ENCODE measurements around the gene NUB1.

Gene NUB1

GRCh38 chr7:151392002-151392401 is 50.4 kb downstream of the NUB1 start:
- FAIRE-seq = no peak

DNA sequence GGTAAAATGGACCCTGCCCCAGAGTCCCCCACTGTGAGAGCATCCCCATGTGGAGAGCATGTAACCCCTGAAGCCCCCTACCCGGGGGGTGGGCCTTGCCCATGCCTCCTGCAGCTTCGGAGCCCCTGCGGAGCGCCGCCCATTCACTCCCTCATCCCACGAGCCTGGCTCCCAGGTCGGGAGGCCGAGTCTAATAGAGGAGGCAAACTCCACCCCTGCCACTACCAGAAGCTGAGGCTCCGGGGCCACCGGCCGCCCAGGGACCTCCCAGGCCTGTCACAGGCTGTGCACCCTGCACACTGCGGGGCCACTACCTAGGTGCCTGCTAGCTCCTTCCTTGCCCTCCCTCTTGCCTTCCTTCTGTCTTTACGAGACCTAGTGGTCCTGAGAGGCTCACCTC is 50.8 kb downstream of the NUB1 start:
- FAIRE-seq = no peak

DNA sequence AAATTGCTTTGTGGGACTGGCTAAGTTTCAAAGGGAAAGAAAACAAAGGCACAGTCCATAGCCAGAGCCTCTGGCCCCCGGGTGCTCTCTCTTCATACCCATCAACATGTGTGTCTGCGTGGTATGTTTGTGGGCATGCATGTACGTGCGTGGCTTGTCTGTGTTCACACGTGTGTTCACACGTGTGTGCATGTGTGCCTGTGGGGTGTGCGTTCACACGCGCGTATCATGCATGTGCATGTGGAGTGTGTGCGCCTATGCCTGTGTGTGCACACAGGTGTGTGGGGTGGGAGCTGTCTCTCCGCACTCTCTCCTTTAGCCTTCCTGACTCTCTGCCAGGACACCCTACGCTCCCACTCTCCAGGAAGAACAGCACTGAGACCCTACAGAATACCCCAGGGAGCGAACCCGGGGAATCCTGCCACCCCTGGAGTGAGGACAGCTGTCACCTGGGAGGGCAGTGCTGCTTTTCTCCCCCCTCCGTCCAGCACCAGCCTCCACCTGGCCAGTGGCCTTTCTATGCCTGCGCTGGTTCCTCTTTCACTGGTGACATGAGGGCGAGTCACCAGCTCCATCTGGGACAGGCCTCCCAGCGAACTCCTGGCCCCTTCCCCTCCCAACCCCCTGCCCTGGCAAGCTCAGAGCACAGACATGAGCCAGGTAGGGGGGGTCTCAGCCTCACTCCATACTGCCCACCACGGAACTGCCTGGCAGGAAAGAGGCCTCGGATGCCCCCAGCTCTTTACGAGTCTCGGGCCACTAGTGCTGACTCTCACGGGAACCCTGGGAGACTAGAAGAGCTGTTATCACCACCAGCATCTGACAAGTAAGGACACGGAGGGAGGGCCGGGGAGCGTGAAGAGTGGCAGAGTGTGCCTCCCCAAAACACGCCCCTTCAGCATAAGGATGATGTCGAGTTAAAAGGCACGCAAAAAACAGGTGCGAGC is 51.7 kb downstream of the NUB1 start:
- FAIRE-seq = no peak

DNA sequence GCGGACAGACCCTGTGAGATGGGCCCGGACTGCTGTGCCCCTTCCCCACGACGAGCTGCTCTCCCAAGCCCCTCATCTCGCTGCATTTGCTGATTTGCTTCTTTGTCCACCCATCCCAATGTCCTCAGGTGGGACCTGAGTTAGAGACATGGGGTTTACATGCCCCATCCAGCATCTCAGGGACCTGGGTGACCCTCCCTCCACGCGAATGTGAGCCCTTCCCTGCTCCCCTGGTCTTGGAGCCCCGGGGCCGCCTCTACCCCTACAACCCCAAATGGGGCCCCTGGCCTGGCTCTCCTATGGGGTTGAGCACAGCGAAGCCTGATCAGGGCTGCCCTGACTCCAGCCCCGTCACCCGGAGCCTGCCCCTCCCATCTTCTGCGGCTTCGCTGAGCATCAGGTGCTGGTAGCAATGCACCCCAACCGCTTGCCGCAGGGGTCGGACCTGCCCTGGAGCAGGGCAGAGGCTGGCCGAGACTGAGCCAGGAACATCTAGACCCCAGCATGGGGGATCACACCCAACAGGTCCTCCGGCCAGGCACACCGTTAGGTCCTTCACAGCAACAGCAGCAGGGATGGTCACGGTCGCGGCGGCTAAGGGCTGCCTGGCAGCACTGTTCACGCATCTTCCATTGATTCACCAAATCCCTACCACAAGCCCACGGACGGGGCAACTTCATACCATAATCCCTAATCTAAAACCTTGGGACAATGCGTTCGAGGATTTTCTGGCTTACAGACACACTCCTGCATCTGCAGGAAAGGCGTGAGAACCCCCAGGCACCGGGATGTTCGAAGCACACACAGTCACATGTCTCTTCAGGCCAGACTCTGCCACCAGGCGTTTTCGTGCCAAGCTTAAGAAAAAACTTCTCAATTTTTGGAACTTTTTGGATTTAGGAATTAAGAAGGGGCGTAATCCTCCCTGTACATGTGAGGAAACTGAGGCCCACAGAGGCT is 52.7 kb downstream of the NUB1 start:
- FAIRE-seq = no peak

DNA sequence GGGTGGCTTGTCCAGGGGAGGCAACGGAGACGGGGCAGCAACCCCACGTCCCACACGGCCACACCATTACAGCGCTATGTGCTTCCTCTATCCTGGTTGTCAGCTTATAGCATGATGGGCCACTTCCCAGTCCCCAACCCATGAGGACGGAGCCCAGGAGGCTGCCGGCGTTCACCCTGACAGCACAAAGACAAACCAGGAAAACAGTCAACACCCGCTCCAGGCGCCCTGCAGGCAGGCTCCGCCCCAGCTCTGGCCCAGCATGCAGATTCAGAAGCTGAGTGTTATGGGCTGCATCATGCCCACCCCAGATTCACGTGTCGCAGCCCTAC is 53.4 kb downstream of the NUB1 start:
- FAIRE-seq = no peak

DNA sequence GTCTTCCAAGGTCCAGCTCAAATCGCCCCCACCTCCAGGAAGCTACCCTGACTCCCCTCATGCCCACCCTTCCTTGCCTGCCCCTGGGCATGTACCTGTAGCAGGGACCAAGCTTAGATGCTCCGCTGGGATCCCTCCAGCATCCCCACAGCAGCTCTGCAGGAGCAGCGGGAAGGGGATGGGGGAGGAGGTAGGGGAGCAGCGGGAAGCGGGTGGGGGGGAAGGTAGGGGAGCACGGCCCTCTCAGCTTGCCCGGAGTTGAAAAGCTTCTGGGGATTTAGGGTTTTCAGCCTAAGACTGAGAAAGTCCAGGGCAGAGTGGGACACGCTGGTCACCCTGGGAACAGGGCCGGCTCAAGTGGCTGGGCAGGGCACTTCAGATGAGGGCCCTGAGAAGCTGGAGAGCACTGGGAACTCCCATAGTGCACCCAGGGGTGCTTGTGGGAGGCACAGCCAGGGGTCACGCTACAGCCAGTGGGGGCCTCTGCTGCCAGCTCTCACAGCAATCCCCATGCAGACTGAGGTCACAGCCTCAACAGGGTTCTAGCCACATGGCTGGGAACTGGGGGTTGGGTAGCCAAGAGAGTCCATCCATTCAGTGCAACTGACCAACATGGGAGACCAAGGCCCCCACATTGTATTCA is 54.8 kb downstream of the NUB1 start:
- FAIRE-seq = no peak

- no peak for FAIRE-seq
Observed at GRCh38 chr7:151397026-151397425, 55.4 kb downstream of the NUB1 start.

DNA sequence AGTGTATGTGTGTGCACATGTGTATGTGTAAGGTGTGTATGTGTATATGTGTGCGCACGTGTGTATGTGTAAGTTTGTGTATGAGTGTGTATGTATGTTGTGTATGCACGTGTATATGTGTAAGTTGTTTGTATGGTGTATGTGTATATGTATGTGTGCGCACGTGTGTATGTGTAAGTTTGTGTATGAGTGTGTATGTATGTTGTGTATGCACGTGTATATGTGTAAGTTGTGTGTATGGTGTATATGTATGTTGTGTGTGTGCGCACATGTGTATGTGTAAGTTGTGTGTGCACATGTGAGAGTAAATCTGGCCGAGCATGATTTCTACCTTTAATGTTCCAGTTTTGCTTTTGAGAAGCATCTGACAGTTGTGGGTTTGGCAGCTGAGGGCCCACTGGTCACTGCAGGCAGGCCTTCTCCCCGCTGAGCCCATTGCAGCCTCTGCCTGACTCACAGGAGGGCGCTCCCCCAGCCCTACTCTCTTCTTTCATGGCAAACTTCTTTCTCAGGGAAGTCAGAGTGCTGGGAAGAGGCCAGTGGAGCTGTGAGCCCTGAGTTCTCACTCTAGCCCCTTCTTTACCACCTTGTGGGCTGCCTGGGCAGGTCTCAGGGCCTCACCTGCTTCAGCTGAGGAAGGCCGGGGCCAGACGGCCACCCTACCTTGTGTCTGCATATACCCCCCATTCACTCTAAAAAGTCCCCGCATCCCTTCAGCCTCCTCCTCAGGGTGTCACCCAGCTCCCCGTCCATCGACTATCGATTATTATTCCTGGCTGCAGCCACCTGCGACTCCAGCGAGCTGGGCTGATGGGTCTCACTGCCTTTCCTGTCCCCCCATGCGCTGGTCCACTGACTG is 57.1 kb downstream of the NUB1 start:
- FAIRE-seq = no peak

GRCh38 chr7:151399305-151399601 is 57.6 kb downstream of the NUB1 start:
- FAIRE-seq = no peak

GRCh38 chr7:151399906-151400305 is 58.3 kb downstream of the NUB1 start:
- FAIRE-seq = no peak

DNA sequence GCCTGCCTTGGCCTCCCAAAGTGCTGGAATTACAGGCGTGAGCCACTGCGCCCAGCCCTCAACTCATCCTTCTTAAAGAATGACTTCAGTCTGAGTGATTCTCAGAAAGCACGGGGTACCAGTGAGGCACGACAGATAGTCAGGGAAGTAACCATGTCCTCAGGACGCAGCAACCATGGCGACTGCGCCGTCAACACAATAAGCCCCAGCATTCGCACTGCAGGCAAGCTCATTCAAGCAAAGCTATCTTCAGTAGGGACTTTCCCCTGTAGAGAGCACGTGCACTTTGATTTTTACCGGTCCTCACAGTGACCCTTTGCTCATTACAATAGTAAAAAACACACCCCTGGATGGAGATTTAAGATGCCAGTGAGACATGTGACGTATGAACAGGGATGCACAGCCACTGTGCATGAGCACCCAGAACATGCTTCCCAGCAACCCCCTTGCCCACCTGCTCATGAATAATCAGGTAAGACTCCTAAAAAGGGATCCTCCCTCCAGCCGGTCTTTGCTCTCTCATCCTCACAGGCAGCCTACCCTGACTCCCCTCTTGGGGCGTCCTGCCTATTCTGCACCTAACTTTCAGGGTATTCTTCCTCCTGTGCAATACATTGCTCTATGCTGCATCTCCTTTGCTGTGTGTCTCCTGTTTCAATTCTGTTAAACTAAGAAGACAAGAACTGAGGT is 59.2 kb downstream of the NUB1 start:
- no peak for FAIRE-seq

DNA sequence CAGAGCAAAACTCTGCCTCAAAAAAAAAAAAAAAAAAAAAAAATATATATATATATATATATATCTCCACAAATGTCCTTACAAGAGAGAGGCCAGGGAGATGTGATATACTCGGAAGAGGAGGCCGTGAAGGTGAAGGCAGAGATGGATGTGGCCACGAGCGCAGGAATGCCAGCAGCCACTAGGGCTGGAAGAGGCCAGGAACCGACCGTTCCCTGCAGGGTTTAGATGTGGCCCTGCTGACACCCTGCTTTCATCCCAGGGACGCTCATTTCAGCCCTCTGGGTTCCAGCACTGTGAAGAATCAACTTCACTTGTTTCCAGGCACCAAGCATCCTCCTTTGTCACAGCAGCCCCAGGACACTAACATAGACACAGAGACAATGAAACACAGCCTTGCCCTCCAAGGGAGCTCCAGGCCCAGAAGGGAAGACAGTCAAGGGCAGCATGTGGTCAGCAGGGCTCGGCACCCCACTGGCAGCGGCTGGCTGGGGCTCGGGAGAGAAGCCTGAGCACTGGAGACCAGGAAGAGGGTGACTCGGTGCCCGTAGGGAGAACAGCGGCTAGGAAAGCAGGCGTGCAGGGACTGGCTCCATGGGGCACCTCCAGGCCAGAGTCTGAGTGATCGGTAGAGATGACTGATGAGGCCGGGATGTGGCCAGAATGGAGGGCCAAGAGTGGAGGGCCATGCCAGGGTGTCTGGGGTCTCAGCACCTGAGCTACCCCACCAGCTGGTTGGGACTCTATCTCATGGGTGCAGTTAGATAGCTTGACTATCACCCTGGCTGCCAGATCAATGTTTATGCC is 60.6 kb downstream of the NUB1 start:
- no peak for FAIRE-seq

DNA sequence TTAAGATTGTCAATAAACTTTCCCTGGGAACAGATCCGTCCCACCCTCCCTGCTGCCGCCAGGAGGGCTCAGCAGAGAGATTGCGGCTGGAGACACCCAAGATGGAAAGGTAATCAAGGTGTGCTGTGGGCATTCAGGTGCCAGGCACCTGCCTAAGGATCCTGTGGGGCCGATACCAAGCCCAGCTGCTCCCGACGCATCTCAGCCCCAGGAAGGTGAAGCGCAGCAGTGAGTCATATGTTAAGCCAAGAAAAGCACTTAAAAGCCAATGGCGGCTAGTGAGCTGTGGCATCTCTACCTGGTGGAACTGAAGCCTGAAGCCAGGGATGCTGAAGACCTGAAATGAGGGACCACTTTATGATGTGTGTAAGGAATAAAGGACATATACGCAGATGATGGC is 62.2 kb downstream of the NUB1 start:
- no peak for FAIRE-seq

DNA sequence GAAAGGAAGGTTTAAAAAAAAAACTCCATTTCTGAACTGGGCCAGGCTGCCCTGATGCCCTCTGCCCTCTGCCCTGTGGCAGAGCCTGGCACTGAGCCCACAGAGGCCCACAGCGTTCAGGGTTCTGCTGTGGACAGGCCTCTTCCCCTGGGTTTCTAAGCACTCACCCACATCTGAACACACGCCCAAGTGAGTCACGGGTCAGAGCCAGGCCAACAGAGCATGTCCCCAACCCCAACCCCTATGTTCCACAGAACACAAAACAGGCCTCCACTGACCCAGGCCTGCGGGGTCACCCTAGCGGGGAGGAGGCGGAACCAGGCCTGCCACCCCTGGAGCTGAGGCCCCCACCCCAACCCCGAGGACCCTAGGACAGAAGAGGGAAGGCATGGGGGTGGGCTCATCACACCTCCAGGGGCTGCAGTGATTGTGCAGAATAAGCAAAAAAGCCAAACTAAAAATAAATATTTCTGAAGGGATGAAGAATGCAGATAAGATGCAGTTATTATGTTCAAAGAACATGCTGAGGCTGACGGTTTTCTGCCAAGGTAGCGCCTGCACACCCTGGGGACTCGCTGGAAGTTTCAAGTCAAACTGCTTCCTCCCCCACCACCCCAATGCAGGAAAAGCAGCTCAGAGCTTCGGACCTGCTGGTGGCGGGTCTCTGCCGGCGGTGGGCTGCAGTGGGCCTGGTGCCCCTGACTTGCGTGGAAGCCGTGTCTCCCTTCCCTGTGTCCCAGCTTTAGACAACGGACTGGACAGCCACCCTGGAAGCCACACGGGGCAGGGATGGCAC is 62.8 kb downstream of the NUB1 start:
- FAIRE-seq = no peak

GRCh38 chr7:151405056-151405455 is 63.4 kb downstream of the NUB1 start:
- FAIRE-seq = no peak

- FAIRE-seq = no peak
Observed at GRCh38 chr7:151405588-151405987, 64.0 kb downstream of the NUB1 start.

DNA sequence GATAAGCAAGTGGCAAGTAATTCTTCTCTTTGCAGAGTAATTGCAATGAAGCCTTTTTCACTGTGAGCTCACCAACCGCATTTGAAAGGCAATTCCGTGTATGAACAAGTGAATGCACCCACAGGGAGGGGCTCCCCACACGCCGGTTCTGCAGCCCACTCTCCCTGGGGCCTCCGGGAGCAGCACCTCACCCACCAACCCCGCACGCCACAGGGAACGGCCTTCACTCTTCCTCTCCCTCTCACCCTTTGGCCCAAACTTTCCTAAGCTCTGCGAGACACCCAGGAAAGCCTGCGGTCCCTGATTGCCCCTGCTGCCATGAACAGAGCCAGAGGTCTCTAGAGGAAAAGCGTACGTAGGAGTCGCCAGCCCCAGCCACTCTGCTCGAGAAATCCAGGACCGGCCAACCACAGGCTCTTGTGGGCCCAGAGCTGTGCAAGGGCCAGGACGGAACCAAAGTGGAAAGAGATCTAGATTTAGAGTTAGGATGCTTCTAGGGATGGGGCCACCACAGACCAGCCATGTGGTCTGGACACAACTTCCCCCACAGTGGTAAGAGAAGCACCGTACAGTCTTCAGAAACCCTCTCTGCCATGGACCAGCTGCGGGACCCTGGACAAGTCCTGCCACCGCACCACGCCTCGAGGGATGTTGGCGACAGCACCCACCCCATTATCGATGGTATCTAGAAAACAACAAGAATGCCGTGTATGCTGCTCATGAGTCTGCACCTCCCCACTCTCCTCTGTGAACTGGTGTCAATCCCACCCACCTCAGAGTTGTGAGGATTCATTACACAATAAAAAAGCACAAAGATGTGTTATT is 64.7 kb downstream of the NUB1 start:
- FAIRE-seq = no peak

DNA sequence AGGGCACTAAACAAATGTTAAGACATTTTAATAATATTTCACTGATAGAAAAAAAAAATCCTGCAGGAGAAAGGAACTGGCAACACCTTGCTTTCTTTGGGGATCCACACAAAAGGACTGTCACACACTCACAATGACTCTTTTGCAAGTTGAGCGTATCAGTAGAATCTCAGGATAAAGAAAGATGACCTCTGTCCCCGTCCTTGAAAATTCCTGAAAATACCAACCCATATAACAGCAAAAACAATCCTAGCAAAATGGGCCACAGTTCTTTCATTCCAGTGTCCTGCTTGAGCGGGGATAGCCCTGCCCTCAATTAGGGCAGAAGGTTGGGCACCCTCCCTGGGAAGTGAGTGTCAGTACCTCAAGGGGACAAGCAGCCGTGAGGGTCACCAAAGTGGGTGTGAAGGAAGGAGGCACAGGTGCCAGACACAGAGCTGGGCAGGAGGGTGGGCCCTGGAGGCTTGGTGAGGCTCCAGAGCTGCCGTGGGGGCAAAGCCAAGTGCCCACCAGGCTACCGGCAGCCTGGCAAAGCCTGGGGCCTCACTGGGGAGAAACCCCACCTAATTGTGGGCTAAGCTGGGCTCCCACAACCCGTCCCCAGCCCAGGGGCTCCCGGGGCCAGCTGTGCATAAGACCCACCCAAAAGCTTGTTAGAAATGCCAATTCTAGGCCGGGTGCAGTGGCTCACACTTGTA is 65.4 kb downstream of the NUB1 start:
- no peak for FAIRE-seq

DNA sequence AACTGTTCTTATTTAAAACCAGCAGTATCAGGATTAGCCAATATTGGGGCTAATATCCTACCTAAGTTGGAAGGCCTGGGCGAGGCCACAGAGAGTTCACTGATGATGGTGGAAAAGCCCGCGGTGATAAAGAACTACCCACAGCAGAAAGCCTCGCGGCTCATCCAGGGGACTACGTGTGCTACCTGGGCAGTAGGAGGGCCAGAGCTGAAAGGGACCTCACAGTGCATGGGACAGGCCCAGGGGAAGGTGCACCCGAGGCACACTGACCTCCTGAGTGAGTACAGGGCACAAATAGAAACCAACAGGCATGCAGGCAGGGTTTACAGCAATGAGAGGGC is 66.9 kb downstream of the NUB1 start:
- FAIRE-seq = no peak

Data from TTC549 (cell line).